Liver (tissue), 9 donors: Measurements from ENCODE around the gene TJP1. TPM values are rescaled to one million over a fixed set of nuclear protein-coding genes. Genes with fewer than 3 reads are reported as not detected.

Source experiments
- DNase-seq: peaks from one replicate; pipeline ENCODE4 v3.0.0-alpha.2; 2017; ENCODE audit warnings: low spot score
- H3K27ac ChIP-seq, 2 donors: one replicate each; pipeline ENCODE4 v1.7.0; 2013; ENCODE audit warnings: inconsistent platforms in 2 of 2, low read length in 2 of 2, control low read depth in 1 of 2, low read depth in 1 of 2, mild to moderate bottlenecking in 1 of 2
- H3K27me3 ChIP-seq, 4 donors: one replicate each; pipeline versions ENCODE4 v1.6.1 to v1.7.0; 2013; ENCODE audit warnings: low read length in 3 of 4, inconsistent platforms in 1 of 4, mild to moderate bottlenecking in 1 of 4, moderate library complexity in 1 of 4; ENCODE audit not compliant: control insufficient read depth in 4 of 4, insufficient read depth in 4 of 4
- H3K36me3 ChIP-seq, 4 donors: one replicate each; pipeline versions ENCODE4 v1.6.1 to v1.7.0; 2013; ENCODE audit warnings: low read length in 3 of 4, mild to moderate bottlenecking in 3 of 4, low read depth in 1 of 4, moderate library complexity in 1 of 4; ENCODE audit not compliant: control insufficient read depth in 4 of 4, insufficient read depth in 3 of 4
- H3K4me1 ChIP-seq, 4 donors: one replicate each; pipeline versions ENCODE4 v1.6.1 to v1.7.0; 2013; ENCODE audit warnings: low read length in 3 of 4, mild to moderate bottlenecking in 3 of 4, moderate library complexity in 1 of 4; ENCODE audit not compliant: control insufficient read depth in 4 of 4, insufficient read depth in 4 of 4
- H3K4me3 ChIP-seq, 3 donors: one replicate each; pipeline versions ENCODE4 v1.6.1 to v1.7.0; 2013; ENCODE audit warnings: low read length in 3 of 3, control low read depth in 1 of 3, low read depth in 1 of 3, mild to moderate bottlenecking in 1 of 3
- H3K9ac ChIP-seq, 2 donors: one replicate each; pipeline ENCODE4 v1.7.0; 2013; ENCODE audit warnings: low read length in 2 of 2, mild to moderate bottlenecking in 2 of 2, moderate library complexity in 2 of 2, control low read depth in 1 of 2, low read depth in 1 of 2
- H3K9me3 ChIP-seq, 4 donors: one replicate each; pipeline versions ENCODE4 v1.6.1 to v1.7.0; 2013; ENCODE audit warnings: low read length in 3 of 4; ENCODE audit not compliant: control insufficient read depth in 4 of 4
- ATF3 ChIP-seq: IDR thresholded peaks from 2 replicates; pipeline ENCODE4 v1.6.1; 2016; ENCODE audit warnings: antibody characterized with exemption
- EGR1 ChIP-seq, 2 donors: IDR thresholded peaks; 2 replicates each; pipeline ENCODE4 v1.6.1; 2016 to 2018; ENCODE audit warnings: antibody characterized with exemption in 2 of 2, low read depth in 2 of 2
- FOXA1 ChIP-seq: IDR thresholded peaks from 2 replicates; pipeline ENCODE4 v1.6.1; 2016; ENCODE audit warnings: antibody characterized with exemption
- FOXA2 ChIP-seq: IDR thresholded peaks from 2 replicates; pipeline ENCODE4 v1.6.1; 2016; ENCODE audit warnings: antibody characterized with exemption
- GABPA ChIP-seq, 2 donors: IDR thresholded peaks in 1 of 2; conservative IDR thresholded peaks in 1 of 2; 2 replicates each; pipeline ENCODE4 v1.6.1; 2016; ENCODE audit warnings: antibody characterized with exemption in 2 of 2, mild to moderate bottlenecking in 1 of 2, moderate library complexity in 1 of 2
- HNF4A ChIP-seq, 2 donors: conservative IDR thresholded peaks; 2 replicates each; pipeline ENCODE4 v1.6.1; 2016; ENCODE audit warnings: antibody characterized with exemption in 2 of 2, mild to moderate bottlenecking in 2 of 2
- HNF4G ChIP-seq: IDR thresholded peaks from 2 replicates; pipeline ENCODE4 v1.6.1; 2016; ENCODE audit warnings: antibody characterized with exemption
- JUND ChIP-seq, 2 donors: IDR thresholded peaks; 2 replicates each; pipeline ENCODE4 v1.6.1; 2016; ENCODE audit warnings: antibody characterized with exemption in 2 of 2
- NR2F2 ChIP-seq: IDR thresholded peaks from 2 replicates; pipeline ENCODE4 v1.6.1; 2016; ENCODE audit warnings: antibody characterized with exemption
- RAD21 ChIP-seq, 2 donors: IDR thresholded peaks; 2 replicates each; pipeline ENCODE4 v1.6.1; 2016; ENCODE audit warnings: antibody characterized with exemption in 2 of 2, mild to moderate bottlenecking in 2 of 2
- RXRA ChIP-seq, 2 donors: IDR thresholded peaks; 2 replicates each; pipeline ENCODE4 v1.6.1; 2017 to 2018; ENCODE audit warnings: antibody characterized with exemption in 2 of 2, mild to moderate bottlenecking in 1 of 2
- SP1 ChIP-seq: IDR thresholded peaks from 2 replicates; pipeline ENCODE4 v1.6.1; 2018; ENCODE audit warnings: antibody characterized with exemption, mild to moderate bottlenecking
- TAF1 ChIP-seq: conservative IDR thresholded peaks from 2 replicates; pipeline ENCODE4 v1.6.1; 2016; ENCODE audit warnings: antibody characterized with exemption, mild to moderate bottlenecking
- YY1 ChIP-seq: IDR thresholded peaks from 2 replicates; pipeline ENCODE4 v1.6.1; 2016; ENCODE audit warnings: antibody characterized with exemption, mild to moderate bottlenecking
- WGBS: extraction: QIAGEN DNeasy Blood & Tissue Kit; methylation state at CpG from one replicate; pipeline ENCODE4 v1.1.7; 2013; 5-methylcytosine and 5-hydroxymethylcytosine counted together
- polyA plus RNA-seq, 2 donors: library from polyadenylated mRNA; stranded (reverse) in 1 of 2; unstranded in 1 of 2; fragments of 200-250 nt in 1 of 2; fragments of >200 nt in 1 of 2; fragmentation: Nextera tagmentation in 1 of 2; extraction: Ambion mirVana in 1 of 2; gene quantifications; one replicate each; pipeline versions ENCODE4 v1.2.1 to v1.2.3, GENCODE V29; 2013 to 2015
- total RNA-seq, 2 donors: library from RNA; depleted of rRNA; stranded (reverse); fragments of >200 nt; gene quantifications; one replicate each; pipeline ENCODE4 v1.2.3, GENCODE V29; 2014
- TF ChIP-seq, protein P1 (sequence below): IDR thresholded peaks from 2 replicates; pipeline ENCODE4 v1.6.1; 2016; ENCODE audit warnings: antibody characterized with exemption, mild to moderate bottlenecking
- TF ChIP-seq, protein P2 (sequence below): IDR thresholded peaks from 2 replicates; pipeline ENCODE4 v1.6.1; 2016; ENCODE audit warnings: antibody characterized with exemption
- TF ChIP-seq, protein P3 (sequence below): IDR thresholded peaks from 2 replicates; pipeline ENCODE4 v1.6.1; 2016; ENCODE audit warnings: antibody characterized with exemption
- TF ChIP-seq, protein P4 (sequence below): fragments of 150-350 bp; IDR thresholded peaks from 2 replicates; pipeline ENCODE4 v1.5.1; 2017; ENCODE audit warnings: improper control_type of control experiment, low read depth, low read length; ENCODE audit not compliant: missing input control
- donor health status: healthy.
- donor health status: healthy.
- donor health status: healthy.
- donor health status: healthy.
- donor health status: healthy.

The TJP1 gene
- total and polyA plus RNA-seq, 4 donors: 12.6 to 40.4 (median 16.9) TPM

DNA sequence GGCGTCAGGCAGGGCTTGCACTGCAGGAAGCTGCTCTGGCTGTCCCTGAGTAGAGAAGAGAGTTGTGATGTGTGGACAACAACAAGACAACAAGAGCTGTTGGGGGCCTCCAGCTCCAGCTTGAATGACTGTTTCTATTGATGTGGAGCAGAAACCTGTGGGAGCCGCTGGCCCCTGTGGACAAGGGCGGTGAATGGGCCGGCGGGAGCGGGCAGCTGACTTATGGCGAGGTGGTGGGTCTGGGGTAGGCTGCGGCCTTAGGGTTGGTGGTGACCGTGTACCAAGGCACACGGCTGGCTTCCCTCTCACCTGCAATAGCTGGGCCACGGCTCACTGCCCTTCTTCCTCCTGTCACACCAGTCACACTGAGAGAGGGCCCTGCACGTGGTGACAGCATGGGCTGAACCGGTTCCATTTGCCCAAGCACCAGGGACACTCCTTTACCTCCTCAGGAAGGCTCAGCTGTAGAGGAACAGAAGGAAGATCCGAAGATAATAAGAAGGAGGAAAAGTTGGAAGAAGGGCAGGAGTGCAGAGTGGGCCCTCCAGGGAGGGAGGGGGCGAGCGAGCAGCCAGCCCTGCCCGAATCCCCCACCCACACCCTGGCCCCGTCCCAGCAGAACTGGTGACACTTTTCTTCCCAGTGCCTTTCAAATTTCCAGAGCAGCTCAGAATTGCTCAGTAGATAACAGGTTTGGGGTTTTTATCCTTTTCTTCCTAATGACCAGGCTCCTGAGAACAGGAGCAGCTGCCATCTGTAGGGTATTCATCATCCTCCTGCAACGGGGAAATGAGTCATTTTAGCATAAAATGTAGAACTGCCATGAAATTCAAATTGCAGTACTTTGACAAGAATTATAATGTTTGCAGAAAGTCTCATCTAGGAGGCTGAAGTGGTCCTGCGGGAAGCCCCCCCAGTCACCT lies 136.9 kb downstream of the TJP1 start:
- no peak overlapping the region for H3K27ac ChIP-seq
- no peaks in the 10 kb centered on the region for H3K27me3 ChIP-seq
- no peak overlapping the region for H3K9ac ChIP-seq
- 92% methylated on average over 20 of the region's 20 CpGs for WGBS
- no peak for DNase-seq
- H3K4me1 ChIP-seq: peaks cover 9 to 27% (median 15%) of the 10 kb centered on the region in 4 donors
- no peaks in the 10 kb centered on the region for H3K9me3 ChIP-seq
- TF ChIP-seq, protein P1, sequence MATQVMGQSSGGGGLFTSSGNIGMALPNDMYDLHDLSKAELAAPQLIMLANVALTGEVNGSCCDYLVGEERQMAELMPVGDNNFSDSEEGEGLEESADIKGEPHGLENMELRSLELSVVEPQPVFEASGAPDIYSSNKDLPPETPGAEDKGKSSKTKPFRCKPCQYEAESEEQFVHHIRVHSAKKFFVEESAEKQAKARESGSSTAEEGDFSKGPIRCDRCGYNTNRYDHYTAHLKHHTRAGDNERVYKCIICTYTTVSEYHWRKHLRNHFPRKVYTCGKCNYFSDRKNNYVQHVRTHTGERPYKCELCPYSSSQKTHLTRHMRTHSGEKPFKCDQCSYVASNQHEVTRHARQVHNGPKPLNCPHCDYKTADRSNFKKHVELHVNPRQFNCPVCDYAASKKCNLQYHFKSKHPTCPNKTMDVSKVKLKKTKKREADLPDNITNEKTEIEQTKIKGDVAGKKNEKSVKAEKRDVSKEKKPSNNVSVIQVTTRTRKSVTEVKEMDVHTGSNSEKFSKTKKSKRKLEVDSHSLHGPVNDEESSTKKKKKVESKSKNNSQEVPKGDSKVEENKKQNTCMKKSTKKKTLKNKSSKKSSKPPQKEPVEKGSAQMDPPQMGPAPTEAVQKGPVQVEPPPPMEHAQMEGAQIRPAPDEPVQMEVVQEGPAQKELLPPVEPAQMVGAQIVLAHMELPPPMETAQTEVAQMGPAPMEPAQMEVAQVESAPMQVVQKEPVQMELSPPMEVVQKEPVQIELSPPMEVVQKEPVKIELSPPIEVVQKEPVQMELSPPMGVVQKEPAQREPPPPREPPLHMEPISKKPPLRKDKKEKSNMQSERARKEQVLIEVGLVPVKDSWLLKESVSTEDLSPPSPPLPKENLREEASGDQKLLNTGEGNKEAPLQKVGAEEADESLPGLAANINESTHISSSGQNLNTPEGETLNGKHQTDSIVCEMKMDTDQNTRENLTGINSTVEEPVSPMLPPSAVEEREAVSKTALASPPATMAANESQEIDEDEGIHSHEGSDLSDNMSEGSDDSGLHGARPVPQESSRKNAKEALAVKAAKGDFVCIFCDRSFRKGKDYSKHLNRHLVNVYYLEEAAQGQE: no peak
- no peaks in the 10 kb centered on the region for H3K36me3 ChIP-seq
- H3K4me3 ChIP-seq: no peak overlapping the region

DNA sequence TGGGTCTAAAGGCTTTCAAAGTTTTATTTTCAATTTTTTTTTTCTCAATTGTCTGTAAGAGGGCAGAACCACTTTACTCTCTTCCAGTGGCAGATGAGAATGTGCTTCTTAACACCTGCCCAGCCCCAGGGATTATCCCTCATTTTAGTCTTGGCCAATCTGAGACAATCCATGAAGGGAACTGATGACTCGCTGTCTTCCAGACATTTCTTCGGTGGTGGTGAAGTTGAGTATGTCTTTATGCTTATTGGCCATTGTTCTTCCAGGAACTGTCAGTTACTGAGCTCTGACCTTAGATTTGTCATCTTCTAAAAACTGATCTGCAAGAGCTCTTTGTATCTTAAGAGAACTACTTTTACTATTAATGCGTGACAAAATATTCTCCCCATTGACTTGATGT lies 139.5 kb downstream of the TJP1 start:
- no peaks in the 10 kb centered on the region for H3K36me3 ChIP-seq
- no peaks in the 10 kb centered on the region for H3K9me3 ChIP-seq
- WGBS: 95% methylated on average over 3 of the region's 3 CpGs
- DNase-seq: no peak
- H3K4me3 ChIP-seq: no peak overlapping the region
- TF ChIP-seq YY1 (no peak), FOXA1 (no peak), FOXA2 (no peak), HNF4G (no peak), ATF3 (no peak), NR2F2 (no peak), GABPA (IDR thresholded peaks at IDR 0.05 in 1 of 2, conservative IDR thresholded peaks at IDR 0.05 in 1 of 2) (no peak), RAD21 (IDR thresholded peaks at IDR 0.05) (no peak), EGR1 (IDR thresholded peaks at IDR 0.05; ENCODE audit: low read depth in 2 of 2) (no peak), RXRA (IDR thresholded peaks at IDR 0.05) (no peak), SP1 (no peak), JUND (IDR thresholded peaks at IDR 0.05) (no peak), TAF1 (no peak), HNF4A (conservative IDR thresholded peaks at IDR 0.05) (no peak)
- TF ChIP-seq, protein P1: no peak
- TF ChIP-seq, protein P2, sequence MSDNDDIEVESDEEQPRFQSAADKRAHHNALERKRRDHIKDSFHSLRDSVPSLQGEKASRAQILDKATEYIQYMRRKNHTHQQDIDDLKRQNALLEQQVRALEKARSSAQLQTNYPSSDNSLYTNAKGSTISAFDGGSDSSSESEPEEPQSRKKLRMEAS: no peak
- TF ChIP-seq, protein P3, sequence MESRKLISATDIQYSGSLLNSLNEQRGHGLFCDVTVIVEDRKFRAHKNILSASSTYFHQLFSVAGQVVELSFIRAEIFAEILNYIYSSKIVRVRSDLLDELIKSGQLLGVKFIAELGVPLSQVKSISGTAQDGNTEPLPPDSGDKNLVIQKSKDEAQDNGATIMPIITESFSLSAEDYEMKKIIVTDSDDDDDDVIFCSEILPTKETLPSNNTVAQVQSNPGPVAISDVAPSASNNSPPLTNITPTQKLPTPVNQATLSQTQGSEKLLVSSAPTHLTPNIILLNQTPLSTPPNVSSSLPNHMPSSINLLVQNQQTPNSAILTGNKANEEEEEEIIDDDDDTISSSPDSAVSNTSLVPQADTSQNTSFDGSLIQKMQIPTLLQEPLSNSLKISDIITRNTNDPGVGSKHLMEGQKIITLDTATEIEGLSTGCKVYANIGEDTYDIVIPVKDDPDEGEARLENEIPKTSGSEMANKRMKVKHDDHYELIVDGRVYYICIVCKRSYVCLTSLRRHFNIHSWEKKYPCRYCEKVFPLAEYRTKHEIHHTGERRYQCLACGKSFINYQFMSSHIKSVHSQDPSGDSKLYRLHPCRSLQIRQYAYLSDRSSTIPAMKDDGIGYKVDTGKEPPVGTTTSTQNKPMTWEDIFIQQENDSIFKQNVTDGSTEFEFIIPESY: no peak
- TF ChIP-seq, protein P4, sequence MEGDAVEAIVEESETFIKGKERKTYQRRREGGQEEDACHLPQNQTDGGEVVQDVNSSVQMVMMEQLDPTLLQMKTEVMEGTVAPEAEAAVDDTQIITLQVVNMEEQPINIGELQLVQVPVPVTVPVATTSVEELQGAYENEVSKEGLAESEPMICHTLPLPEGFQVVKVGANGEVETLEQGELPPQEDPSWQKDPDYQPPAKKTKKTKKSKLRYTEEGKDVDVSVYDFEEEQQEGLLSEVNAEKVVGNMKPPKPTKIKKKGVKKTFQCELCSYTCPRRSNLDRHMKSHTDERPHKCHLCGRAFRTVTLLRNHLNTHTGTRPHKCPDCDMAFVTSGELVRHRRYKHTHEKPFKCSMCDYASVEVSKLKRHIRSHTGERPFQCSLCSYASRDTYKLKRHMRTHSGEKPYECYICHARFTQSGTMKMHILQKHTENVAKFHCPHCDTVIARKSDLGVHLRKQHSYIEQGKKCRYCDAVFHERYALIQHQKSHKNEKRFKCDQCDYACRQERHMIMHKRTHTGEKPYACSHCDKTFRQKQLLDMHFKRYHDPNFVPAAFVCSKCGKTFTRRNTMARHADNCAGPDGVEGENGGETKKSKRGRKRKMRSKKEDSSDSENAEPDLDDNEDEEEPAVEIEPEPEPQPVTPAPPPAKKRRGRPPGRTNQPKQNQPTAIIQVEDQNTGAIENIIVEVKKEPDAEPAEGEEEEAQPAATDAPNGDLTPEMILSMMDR: no peak
- peaks cover 7 to 21% (median 11%) of the 10 kb centered on the region in 4 donors for H3K4me1 ChIP-seq
- H3K9ac ChIP-seq: no peak overlapping the region
- H3K27me3 ChIP-seq: no peaks in the 10 kb centered on the region
- no peak overlapping the region for H3K27ac ChIP-seq
